ENCODE measurements around the gene GDPD1.
A peak's percentile ranks its signal among the peaks of the same experiment; 100 is the strongest.
"Not testable (repeated sequence)": the region's sequence is repeated elsewhere in the genome, so short reads cannot be mapped to it uniquely, and the experiment has no call there.

GDPD1 gene

GRCh38 chr17:59220328-59221158 is at the start of gene GDPD1:
Gene GDPD1, plus strand, starts transcription at chr17:59220511. Its CDS starts 99 bp downstream, at chr17:59220610.
- peak; percentile 47 for DNase-seq

GRCh38 chr17:59172436-59173004 is 47.8 kb upstream of the GDPD1 start:
- no peak for DNase-seq

- no peak for DNase-seq
Measured at GRCh38 chr17:59174671-59175070, 45.6 kb upstream of the GDPD1 start.

- DNase-seq, result no peak
Measured at GRCh38 chr17:59175076-59175475, 45.2 kb upstream of the GDPD1 start.

GRCh38 chr17:59178266-59178985 is 41.9 kb upstream of the GDPD1 start:
- DNase-seq, result no peak

- DNase-seq, result not testable (repeated sequence)
Measured at GRCh38 chr17:59179601-59180000, 40.7 kb upstream of the GDPD1 start.

- no peak for DNase-seq
Measured at GRCh38 chr17:59180626-59181025, 39.7 kb upstream of the GDPD1 start.

- DNase-seq, result no peak
Measured at GRCh38 chr17:59181481-59181880, 38.8 kb upstream of the GDPD1 start.

- no peak for DNase-seq
Measured at GRCh38 chr17:59185997-59186396, 34.3 kb upstream of the GDPD1 start.

GRCh38 chr17:59186850-59187249 is 33.5 kb upstream of the GDPD1 start:
- no peak for DNase-seq

- DNase-seq, result no peak
Measured at GRCh38 chr17:59190806-59191205, 29.5 kb upstream of the GDPD1 start.

GRCh38 chr17:59193336-59193862 is 26.9 kb upstream of the GDPD1 start:
- DNase-seq, result no peak

GRCh38 chr17:59199398-59199797 is 20.9 kb upstream of the GDPD1 start:
- no peak for DNase-seq

GRCh38 chr17:59202320-59202719 is 18.0 kb upstream of the GDPD1 start:
- DNase-seq, result no peak

GRCh38 chr17:59219370-59219769 is 941 bp upstream of the GDPD1 start:
- DNase-seq, result no peak

- no peak for DNase-seq
Measured at GRCh38 chr17:59219992-59220327, 351 bp upstream of the GDPD1 start.

- no peak for DNase-seq
Measured at GRCh38 chr17:59221159-59221847, 992 bp downstream of the GDPD1 start.

GRCh38 chr17:59223813-59224212 is 3.5 kb downstream of the GDPD1 start:
- no peak for DNase-seq

GRCh38 chr17:59228588-59228987 is 8.3 kb downstream of the GDPD1 start:
- DNase-seq, result not testable (repeated sequence)

GRCh38 chr17:59230764-59231163 is 10.5 kb downstream of the GDPD1 start:
- no peak for DNase-seq

GRCh38 chr17:59234631-59235030 is 14.3 kb downstream of the GDPD1 start:
- no peak for DNase-seq

- no peak for DNase-seq
Measured at GRCh38 chr17:59238906-59239305, 18.6 kb downstream of the GDPD1 start.

GRCh38 chr17:59244081-59244480 is 23.8 kb downstream of the GDPD1 start:
- DNase-seq, result no peak

Measured in 8988T (cell line).